DOHH2 (cell line): ENCODE results near the gene CLDN25.

Experiments used
- CTCF ChIP-seq: fragments of 200-600 bp; sonication (generic); IDR thresholded peaks from one replicate; pipeline ENCODE4 v1.5.1; 2014; ENCODE audit warnings: antibody characterized with exemption, mild to moderate bottlenecking, low read depth, low read length; ENCODE audit not compliant: poor library complexity, severe bottlenecking
- EZH2phosphoT487 ChIP-seq: fragments of 200-600 bp; sonication (generic); IDR thresholded peaks from 2 replicates; pipeline ENCODE4 v1.6.1; 2017; ENCODE audit warnings: borderline replicate concordance, mild to moderate bottlenecking, antibody characterized with exemption, low read length, moderate library complexity, mixed read lengths

- TF ChIP-seq CTCF (peak; percentile 10), EZH2phosphoT487 (no peak)
Observed at GRCh38 chr11:113730887-113731726, 48.5 kb upstream of the CLDN25 start.
